B cell (primary cell): ENCODE measurements around the gene CTIF.

Experiments used
- EZH2 ChIP-seq: IDR thresholded peaks from 2 replicates; pipeline ENCODE4 v1.6.1; 2012; ENCODE audit warnings: borderline replicate concordance, low read depth, mild to moderate bottlenecking, moderate library complexity, low read length; ENCODE audit not compliant: insufficient read depth, poor library complexity, severe bottlenecking
- TF ChIP-seq, protein P1 (sequence below): fragments of 200-600 bp; IDR thresholded peaks from one replicate; pipeline ENCODE4 v1.8.0; 2022; ENCODE audit warnings: antibody characterized with exemption, mild to moderate bottlenecking

DNA sequence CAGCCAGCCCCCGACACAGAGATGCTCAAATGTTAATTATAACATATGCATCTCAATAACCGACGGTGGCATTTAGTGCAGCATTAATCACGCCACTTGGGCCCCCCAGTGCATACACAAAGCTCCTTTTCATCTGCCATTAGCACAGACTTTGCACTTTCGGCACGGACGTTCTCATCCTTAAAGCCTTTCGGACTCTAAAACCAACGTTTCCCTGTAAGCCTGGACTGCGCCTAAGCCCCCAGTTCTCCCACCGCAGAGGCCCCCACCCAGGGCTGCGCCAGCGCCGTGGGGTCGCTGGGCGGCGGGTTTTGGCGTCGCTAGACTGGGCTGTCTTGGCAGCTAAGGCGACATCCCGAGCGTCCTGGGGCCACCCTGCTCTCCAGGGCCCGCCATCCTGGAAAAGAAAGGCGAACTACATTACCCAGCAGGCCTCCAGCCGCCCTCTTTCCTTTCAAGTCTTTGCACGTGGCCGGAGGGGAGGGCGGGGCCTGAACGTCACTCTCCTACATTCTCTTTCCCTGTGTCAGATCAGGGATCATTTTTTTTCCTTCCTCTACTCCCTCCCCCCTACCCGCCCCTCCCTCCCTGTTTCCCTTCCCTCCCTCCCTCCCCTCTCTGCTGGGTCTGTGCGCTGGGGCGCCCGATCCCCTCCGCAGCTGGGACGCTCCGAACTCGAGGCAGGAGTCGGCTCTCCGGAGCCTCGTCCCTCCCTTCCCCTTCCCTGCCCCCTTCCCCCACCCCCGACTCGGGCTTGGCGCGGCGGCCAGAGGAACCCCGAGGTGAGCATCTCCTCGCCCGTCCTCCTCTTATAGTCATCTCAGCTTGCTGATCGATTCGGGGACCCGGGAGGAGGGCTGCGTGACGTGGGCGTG is at the start of gene CTIF:
- TF ChIP-seq, protein P1, sequence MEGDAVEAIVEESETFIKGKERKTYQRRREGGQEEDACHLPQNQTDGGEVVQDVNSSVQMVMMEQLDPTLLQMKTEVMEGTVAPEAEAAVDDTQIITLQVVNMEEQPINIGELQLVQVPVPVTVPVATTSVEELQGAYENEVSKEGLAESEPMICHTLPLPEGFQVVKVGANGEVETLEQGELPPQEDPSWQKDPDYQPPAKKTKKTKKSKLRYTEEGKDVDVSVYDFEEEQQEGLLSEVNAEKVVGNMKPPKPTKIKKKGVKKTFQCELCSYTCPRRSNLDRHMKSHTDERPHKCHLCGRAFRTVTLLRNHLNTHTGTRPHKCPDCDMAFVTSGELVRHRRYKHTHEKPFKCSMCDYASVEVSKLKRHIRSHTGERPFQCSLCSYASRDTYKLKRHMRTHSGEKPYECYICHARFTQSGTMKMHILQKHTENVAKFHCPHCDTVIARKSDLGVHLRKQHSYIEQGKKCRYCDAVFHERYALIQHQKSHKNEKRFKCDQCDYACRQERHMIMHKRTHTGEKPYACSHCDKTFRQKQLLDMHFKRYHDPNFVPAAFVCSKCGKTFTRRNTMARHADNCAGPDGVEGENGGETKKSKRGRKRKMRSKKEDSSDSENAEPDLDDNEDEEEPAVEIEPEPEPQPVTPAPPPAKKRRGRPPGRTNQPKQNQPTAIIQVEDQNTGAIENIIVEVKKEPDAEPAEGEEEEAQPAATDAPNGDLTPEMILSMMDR, result no peak
- TF ChIP-seq EZH2, result no peak
